OCI-LY7 (cell line): ENCODE data around the gene FN3K.

ENCODE experiments used
- CTCF ChIP-seq: fragments of 200-600 bp; sonication (generic); conservative IDR thresholded peaks from 2 replicates; pipeline ENCODE4 v1.5.1; 2014; ENCODE audit warnings: mild to moderate bottlenecking, antibody characterized with exemption, low read length, moderate library complexity, mixed read lengths
- EZH2phosphoT487 ChIP-seq: fragments of 200-600 bp; sonication (generic); IDR thresholded peaks from 2 replicates; pipeline ENCODE4 v1.6.1; 2018; ENCODE audit warnings: low read depth, borderline replicate concordance, mild to moderate bottlenecking, mixed run types, antibody characterized with exemption, low read length, moderate library complexity, mixed read lengths

DNA sequence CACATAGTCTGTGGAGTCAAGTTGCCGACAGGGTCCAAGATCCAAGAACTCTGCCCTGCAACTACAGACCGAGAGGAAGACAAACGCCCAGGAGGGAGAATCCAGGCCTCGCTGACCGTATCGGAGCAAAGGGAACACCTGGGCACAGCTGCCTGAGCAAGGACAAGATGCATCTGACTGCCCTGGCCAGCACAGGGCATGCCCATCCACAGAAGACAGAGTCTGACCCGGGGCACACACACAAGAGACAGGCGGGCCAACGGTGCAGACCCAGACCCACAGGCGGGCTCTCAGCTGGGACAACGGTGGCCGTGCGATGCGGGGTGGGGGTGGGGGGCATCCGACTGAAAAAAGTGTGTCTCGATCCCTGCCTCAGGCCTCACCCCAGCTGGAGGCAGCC, 43.1 kb upstream of the FN3K start:
- TF ChIP-seq CTCF (no peak), EZH2phosphoT487 (no peak)
